Smooth muscle cell (in vitro differentiated cells): ENCODE measurements around the gene DUSP5. TPM values are rescaled to one million over a fixed set of nuclear protein-coding genes. Genes with fewer than 3 reads are reported as not detected.

Experiments used
- DNase-seq: peaks from one replicate; lab custom pipeline; 2025; ENCODE audit not compliant: unreplicated experiment; lab: John Stamatoyannopoulos, UW
- H2AFZ ChIP-seq: fragments of 200-600 bp; sonication (generic); 2 replicates; pipeline ENCODE4 v1.6.0; 2016; ENCODE audit warnings: antibody characterized with exemption, low read depth, mild to moderate bottlenecking
- H3F3A ChIP-seq: fragments of 200-600 bp; sonication (generic); 2 replicates; pipeline ENCODE4 v1.6.0; 2017; ENCODE audit warnings: antibody characterized with exemption, low read depth
- H3K27ac ChIP-seq: fragments of 200-600 bp; sonication (generic); 2 replicates; pipeline ENCODE4 v1.5.1; 2016; ENCODE audit warnings: low read depth, mild to moderate bottlenecking
- H3K27me3 ChIP-seq: fragments of 200-600 bp; sonication (generic); 2 replicates; pipeline ENCODE4 v1.6.1; 2016; ENCODE audit warnings: low read depth, mild to moderate bottlenecking
- H3K36me3 ChIP-seq: fragments of 200-600 bp; sonication (generic); 2 replicates; pipeline ENCODE4 v1.5.1; 2016; ENCODE audit warnings: low read depth
- H3K4me1 ChIP-seq: fragments of 200-600 bp; sonication (generic); 2 replicates; pipeline ENCODE4 v1.5.1; 2016; ENCODE audit warnings: low read depth
- H3K4me2 ChIP-seq: fragments of 200-600 bp; sonication (generic); 2 replicates; pipeline ENCODE4 v1.6.0; 2016; ENCODE audit warnings: mild to moderate bottlenecking
- H3K4me3 ChIP-seq: fragments of 200-600 bp; sonication (generic); 2 replicates; pipeline ENCODE4 v1.5.1; 2016; ENCODE audit warnings: mild to moderate bottlenecking
- H3K79me2 ChIP-seq: fragments of 200-600 bp; sonication (generic); 2 replicates; pipeline ENCODE4 v1.6.0; 2016; ENCODE audit warnings: low read depth, mild to moderate bottlenecking
- H3K9ac ChIP-seq: fragments of 200-600 bp; sonication (generic); 2 replicates; pipeline ENCODE4 v1.6.0; 2016; ENCODE audit warnings: low read depth
- H3K9me3 ChIP-seq: fragments of 200-600 bp; sonication (generic); replicated peaks from 2 replicates; pipeline ENCODE4 v1.5.1; 2016; ENCODE audit warnings: low read depth
- H4K20me1 ChIP-seq: fragments of 200-600 bp; sonication (generic); 2 replicates; pipeline ENCODE4 v1.6.0; 2016; ENCODE audit warnings: low read depth
- WGBS: methylation state at CpG from one replicate; pipeline ENCODE4 v1.1.7; 2016; ENCODE audit warnings: low lambda C conversion rate; 5-methylcytosine and 5-hydroxymethylcytosine counted together
- polyA plus RNA-seq: library from polyadenylated mRNA; unstranded; fragments of >200 nt; fragmentation: Nextera tagmentation; extraction: Ambion mirVana; gene quantifications from 2 replicates; pipeline ENCODE4 v1.2.1, GENCODE V29; 2016
- total RNA-seq: library from RNA; depleted of rRNA; stranded (reverse); fragments of >200 nt; gene quantifications from 2 replicates; pipeline ENCODE4 v1.2.3, GENCODE V29; 2014
- TF ChIP-seq, protein P1 (sequence below): fragments of 200-600 bp; sonication (generic); IDR thresholded peaks from 2 replicates; pipeline ENCODE4 v1.5.1; 2017; ENCODE audit warnings: borderline replicate concordance, mild to moderate bottlenecking, antibody characterized with exemption; ENCODE audit not compliant: insufficient read depth, poor library complexity, severe bottlenecking

Gene DUSP5
- total and polyA plus RNA-seq, 2 experiments from 2014 or later, result 13.6 to 23.6 TPM

- H3F3A ChIP-seq, result no peaks in the 10 kb centered on the region
- H3K27me3 ChIP-seq, result no peaks in the 10 kb centered on the region
- no peak overlapping the region for H2AFZ ChIP-seq
- H3K4me2 ChIP-seq, result peak overlapping the region; percentile 41
- TF ChIP-seq, protein P1, sequence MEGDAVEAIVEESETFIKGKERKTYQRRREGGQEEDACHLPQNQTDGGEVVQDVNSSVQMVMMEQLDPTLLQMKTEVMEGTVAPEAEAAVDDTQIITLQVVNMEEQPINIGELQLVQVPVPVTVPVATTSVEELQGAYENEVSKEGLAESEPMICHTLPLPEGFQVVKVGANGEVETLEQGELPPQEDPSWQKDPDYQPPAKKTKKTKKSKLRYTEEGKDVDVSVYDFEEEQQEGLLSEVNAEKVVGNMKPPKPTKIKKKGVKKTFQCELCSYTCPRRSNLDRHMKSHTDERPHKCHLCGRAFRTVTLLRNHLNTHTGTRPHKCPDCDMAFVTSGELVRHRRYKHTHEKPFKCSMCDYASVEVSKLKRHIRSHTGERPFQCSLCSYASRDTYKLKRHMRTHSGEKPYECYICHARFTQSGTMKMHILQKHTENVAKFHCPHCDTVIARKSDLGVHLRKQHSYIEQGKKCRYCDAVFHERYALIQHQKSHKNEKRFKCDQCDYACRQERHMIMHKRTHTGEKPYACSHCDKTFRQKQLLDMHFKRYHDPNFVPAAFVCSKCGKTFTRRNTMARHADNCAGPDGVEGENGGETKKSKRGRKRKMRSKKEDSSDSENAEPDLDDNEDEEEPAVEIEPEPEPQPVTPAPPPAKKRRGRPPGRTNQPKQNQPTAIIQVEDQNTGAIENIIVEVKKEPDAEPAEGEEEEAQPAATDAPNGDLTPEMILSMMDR, result no peak
- H3K27ac ChIP-seq, result no peak overlapping the region
- no peak overlapping the region for H3K4me3 ChIP-seq
- no peaks in the 10 kb centered on the region for H4K20me1 ChIP-seq
- no peak for DNase-seq
- no peaks in the 10 kb centered on the region for H3K36me3 ChIP-seq
- 68% methylated on average over 11 of the region's 11 CpGs for whole genome bisulfite sequencing
- H3K9me3 ChIP-seq, result no peaks in the 10 kb centered on the region
- no peaks in the 10 kb centered on the region for H3K79me2 ChIP-seq
- H3K9ac ChIP-seq, result no peak overlapping the region
- no peaks in the 10 kb centered on the region for H3K4me1 ChIP-seq
These were observed 10.9 kb upstream of the DUSP5 start for GRCh38 chr10:110486680-110487410.

- H3K4me2 ChIP-seq, result peak overlapping the region; percentile 41
These were observed 10.0 kb upstream of the DUSP5 start for GRCh38 chr10:110487411-110488331.

GRCh38 chr10:110488332-110488681 lies 9.4 kb upstream of the DUSP5 start:
- Histone ChIP-seq H3K27ac (no peak overlapping the region), H3K9me3 (no peaks in the 10 kb centered on the region), H3K4me3 (no peak overlapping the region), H3K4me2 (peak overlapping the region; percentile 3), H3K27me3 (no peaks in the 10 kb centered on the region), H2AFZ (no peak overlapping the region), H3K79me2 (no peaks in the 10 kb centered on the region), H3F3A (no peaks in the 10 kb centered on the region), H3K4me1 (no peaks in the 10 kb centered on the region), H4K20me1 (no peaks in the 10 kb centered on the region), H3K36me3 (no peaks in the 10 kb centered on the region), H3K9ac (no peak overlapping the region)
- 40% methylated on average over 4 of the region's 4 CpGs for WGBS
- DNase-seq, result no peak
- TF ChIP-seq, protein P1, result no peak

More at GRCh38 chr10:110487411-110488331, 10.0 kb upstream of the DUSP5 start:
- Histone ChIP-seq H4K20me1 (no peaks in the 10 kb centered on the region), H3K27me3 (no peaks in the 10 kb centered on the region), H3K79me2 (no peaks in the 10 kb centered on the region), H3K4me1 (no peaks in the 10 kb centered on the region), H3K36me3 (no peaks in the 10 kb centered on the region), H3K4me3 (no peak overlapping the region), H3K9me3 (no peaks in the 10 kb centered on the region), H2AFZ (no peak overlapping the region), H3F3A (no peaks in the 10 kb centered on the region), H3K27ac (no peak overlapping the region), H3K9ac (no peak overlapping the region)
- TF ChIP-seq, protein P1, result no peak
- WGBS, result 25% methylated on average over 6 of the region's 6 CpGs
- DNase-seq, result no peak
